ACHN (cell line): ENCODE measurements around the gene TPI1.

Source experiments
- DNase-seq: peaks from one replicate; pipeline ENCODE4 v3.0.0-alpha.2; 2015
- in situ Hi-C: cut with HindIII; loops from 2 replicates; pipeline ENCODE4 v1.10.0; 2017; ENCODE audit warnings: low sequenced_read_pairs, low pct_ligation_motif_present, low pct_unique_long_range_greater_than_20kb

TPI1 gene

GRCh38 chr12:6842075-6842474 lies 25.3 kb upstream of the TPI1 start:
- no peak for DNase-seq
- in situ Hi-C loops = no loop called here

- in situ Hi-C loops = no loop called here
- DNase-seq = no peak
Observed at GRCh38 chr12:6843118-6843902, 24.0 kb upstream of the TPI1 start.

GRCh38 chr12:6845395-6845794 lies 21.9 kb upstream of the TPI1 start:
- in situ Hi-C loops = no loop called here
- DNase-seq = no peak

GRCh38 chr12:6846316-6846869 lies 20.9 kb upstream of the TPI1 start:
- DNase-seq = no peak
- in situ Hi-C loops = no loop called here

GRCh38 chr12:6847676-6848075 lies 19.7 kb upstream of the TPI1 start:
- in situ Hi-C loops = no loop called here
- DNase-seq = no peak

GRCh38 chr12:6849427-6849826 lies 17.9 kb upstream of the TPI1 start:
- DNase-seq = no peak
- in situ Hi-C loops = no loop called here

- in situ Hi-C loops = no loop called here
- DNase-seq = no peak
Observed at GRCh38 chr12:6849976-6850560, 17.3 kb upstream of the TPI1 start.

- in situ Hi-C loops = no loop called here
Observed at GRCh38 chr12:6850796-6851152, 16.6 kb upstream of the TPI1 start.

GRCh38 chr12:6851153-6851920 lies 16.0 kb upstream of the TPI1 start, which contains the start of gene CDCA3:
CDCA3 (minus strand) TSS chr12:6851286; CDS start chr12:6850952, 334 bp downstream.
- in situ Hi-C loops = no loop called here
- peak; percentile 100 for DNase-seq

More at GRCh38 chr12:6850796-6851152, 16.6 kb upstream of the TPI1 start:
- DNase-seq = no peak

GRCh38 chr12:6851921-6852650 lies 15.2 kb upstream of the TPI1 start, which contains the start of gene USP5:
USP5 (plus strand) TSS chr12:6852150; CDS start chr12:6852180, 30 bp downstream.
- DNase-seq = peak; percentile 100
- in situ Hi-C loops = no loop called here

GRCh38 chr12:6852651-6853354 lies 14.5 kb upstream of the TPI1 start:
- in situ Hi-C loops = no loop called here
- DNase-seq = peak; percentile 80

GRCh38 chr12:6853626-6854025 lies 13.7 kb upstream of the TPI1 start:
- in situ Hi-C loops = no loop called here
- no peak for DNase-seq

- in situ Hi-C loops = no loop called here
- no peak for DNase-seq
Observed at GRCh38 chr12:6854036-6854435, 13.3 kb upstream of the TPI1 start.

- in situ Hi-C loops = no loop called here
- DNase-seq = no peak
Observed at GRCh38 chr12:6855322-6855721, 12.0 kb upstream of the TPI1 start.

- no peak for DNase-seq
- in situ Hi-C loops = no loop called here
Observed at GRCh38 chr12:6858799-6859198, 8.5 kb upstream of the TPI1 start.

- DNase-seq = no peak
- in situ Hi-C loops = no loop called here
Observed at GRCh38 chr12:6860116-6860515, 7.2 kb upstream of the TPI1 start.

- in situ Hi-C loops = no loop called here
Observed at GRCh38 chr12:6860942-6861341, 6.4 kb upstream of the TPI1 start.

GRCh38 chr12:6861391-6861790 lies 5.9 kb upstream of the TPI1 start:
- DNase-seq = no peak
- in situ Hi-C loops = no loop called here

More at GRCh38 chr12:6860942-6861341, 6.4 kb upstream of the TPI1 start:
- no peak for DNase-seq
